A673 (cell line): ENCODE measurements around the gene TUBA1C. TPM values are rescaled to one million over a fixed set of nuclear protein-coding genes. Genes with fewer than 3 reads are reported as not detected.

Experiments used
- total RNA-seq: library from RNA; stranded (reverse); gene quantifications from 2 replicates; pipeline ENCODE4 v1.2.3, GENCODE V29; 2021

Gene TUBA1C
- total RNA-seq, 1 experiment from 2014 or later: 622 TPM

Other genes starting within 250 kb of the TUBA1C start
- gene PRKAG1, start 246.3 kb upstream of the TUBA1C start, total RNA-seq: 50.7 and 59.6 TPM in 2 replicates
- gene KMT2D, start 204.3 kb upstream of the TUBA1C start, total RNA-seq: 121 and 138 TPM in 2 replicates
- 1.3 and 1.6 TPM in 2 replicates for gene RHEBL1, start 195.1 kb upstream of the TUBA1C start, total RNA-seq
- gene DHH, start 170.3 kb upstream of the TUBA1C start, total RNA-seq: 0.22 and 0.39 TPM in 2 replicates
- 47.2 and 55.7 TPM in 2 replicates for gene LMBR1L, start 154.2 kb upstream of the TUBA1C start, total RNA-seq
- gene TUBA1B, start 133.7 kb upstream of the TUBA1C start, total RNA-seq: 3,473 and 3,645 TPM in 2 replicates
- gene TUBA1A, start 76.0 kb upstream of the TUBA1C start, total RNA-seq: 421 and 504 TPM in 2 replicates
- not detected in 2 replicates for gene PRPH, start 30.1 kb downstream of the TUBA1C start, total RNA-seq
- 121 and 124 TPM in 2 replicates for gene TROAP, start 58.2 kb downstream of the TUBA1C start, total RNA-seq
- gene C1QL4, start 72.1 kb downstream of the TUBA1C start, total RNA-seq: 0.41 and 1.0 TPM in 2 replicates
- 1.9 and 3.0 TPM in 2 replicates for gene DNAJC22, start 81.8 kb downstream of the TUBA1C start, total RNA-seq
- gene SPATS2, start 102.4 kb downstream of the TUBA1C start, total RNA-seq: 80.5 and 82.8 TPM in 2 replicates